HG02970 (cell line): ENCODE measurements around the gene NLGN4Y.

Experiments
- ATAC-seq: cut with Tn5 transposase; IDR thresholded peaks from one replicate; pipeline ENCODE4 v1.9.1; 2021; ENCODE audit warnings: mild to moderate bottlenecking, moderate library complexity, moderate number of reproducible peaks; ENCODE audit not compliant: unreplicated experiment, low FRiP score

NLGN4Y gene

DNA sequence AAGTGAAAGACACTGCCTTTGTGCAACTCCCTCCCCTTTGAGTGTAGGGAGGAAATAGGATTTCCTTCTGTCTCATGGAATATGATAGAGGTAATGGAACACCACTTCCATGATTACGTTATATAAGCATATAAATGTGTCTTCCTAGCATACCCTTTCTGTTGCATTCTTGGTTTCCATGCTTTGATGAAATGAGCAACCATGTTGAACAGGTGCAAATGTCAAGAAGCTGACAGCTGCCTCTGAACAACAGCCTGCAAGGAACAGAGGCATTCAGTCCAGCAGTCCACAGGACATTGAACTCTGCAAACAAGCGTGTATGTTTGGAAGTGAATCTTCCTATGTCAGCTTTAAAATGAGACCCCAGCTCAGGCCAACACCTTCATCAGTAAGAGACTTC lies 117.5 kb downstream of the NLGN4Y start:
- no peak for ATAC-seq

DNA sequence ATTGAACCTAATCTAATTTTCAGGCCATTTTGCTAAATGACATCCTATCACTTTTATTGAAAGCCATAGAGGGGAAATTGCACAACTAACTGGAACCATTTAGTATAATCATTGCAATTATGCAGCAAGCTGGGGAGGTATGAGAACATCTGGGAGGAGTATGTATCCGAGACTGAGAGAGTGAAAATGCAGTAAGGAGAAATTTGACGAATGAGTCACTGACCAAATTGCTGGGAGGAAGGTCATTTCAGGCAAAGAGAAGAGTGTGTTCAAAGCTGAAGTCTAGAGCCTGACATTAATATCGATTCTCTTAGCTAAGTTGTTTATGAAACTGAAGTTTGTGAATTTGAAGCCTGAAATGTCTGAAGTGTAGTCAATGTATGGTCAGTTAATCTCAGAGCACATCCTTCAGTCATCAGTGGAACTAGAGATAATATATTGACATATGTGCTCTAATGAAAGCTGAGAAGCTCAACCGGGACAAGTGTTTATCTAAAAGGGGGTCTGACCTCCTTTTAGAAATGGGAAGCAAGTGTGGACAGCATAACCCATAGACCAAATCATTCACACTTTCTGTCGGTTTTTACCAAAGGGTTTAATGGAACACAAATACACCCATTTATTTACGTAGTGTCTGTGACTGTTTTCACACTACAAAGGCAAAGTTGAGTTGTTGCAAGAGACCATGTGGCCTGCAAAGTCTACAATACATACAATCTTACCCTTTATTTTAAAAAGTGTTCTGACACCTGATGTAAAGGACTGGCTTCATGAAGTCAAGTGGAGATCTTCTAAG lies 120.0 kb downstream of the NLGN4Y start:
- no peak for ATAC-seq

DNA sequence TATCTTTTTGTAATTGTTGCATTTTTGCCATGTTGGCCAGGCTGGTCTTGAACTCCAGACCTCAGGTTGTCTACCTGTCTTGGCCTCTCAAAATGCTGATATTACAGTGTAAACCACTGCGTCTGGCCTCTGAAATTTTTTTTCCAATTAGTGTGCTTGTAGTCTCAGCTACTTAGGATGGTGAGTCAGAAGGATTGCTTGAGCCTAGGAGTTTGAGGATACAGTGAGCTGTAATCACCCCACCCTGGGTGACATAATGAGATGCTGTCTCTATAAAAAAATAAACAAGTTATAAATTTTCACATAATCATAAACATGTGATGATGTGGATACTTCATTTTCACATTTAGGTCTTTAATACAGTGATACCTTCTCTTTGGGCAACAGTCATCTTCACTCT lies 154.9 kb downstream of the NLGN4Y start:
- no peak for ATAC-seq

GRCh38 chrY:14694543-14694942 lies 170.2 kb downstream of the NLGN4Y start:
- ATAC-seq: no peak

GRCh38 chrY:14708158-14708557 lies 183.8 kb downstream of the NLGN4Y start:
- ATAC-seq: no peak

- ATAC-seq: no peak
Measured at GRCh38 chrY:14741596-14741995, 217.3 kb downstream of the NLGN4Y start.

- no peak for ATAC-seq
Measured at GRCh38 chrY:14748329-14748728, 224.0 kb downstream of the NLGN4Y start.

DNA sequence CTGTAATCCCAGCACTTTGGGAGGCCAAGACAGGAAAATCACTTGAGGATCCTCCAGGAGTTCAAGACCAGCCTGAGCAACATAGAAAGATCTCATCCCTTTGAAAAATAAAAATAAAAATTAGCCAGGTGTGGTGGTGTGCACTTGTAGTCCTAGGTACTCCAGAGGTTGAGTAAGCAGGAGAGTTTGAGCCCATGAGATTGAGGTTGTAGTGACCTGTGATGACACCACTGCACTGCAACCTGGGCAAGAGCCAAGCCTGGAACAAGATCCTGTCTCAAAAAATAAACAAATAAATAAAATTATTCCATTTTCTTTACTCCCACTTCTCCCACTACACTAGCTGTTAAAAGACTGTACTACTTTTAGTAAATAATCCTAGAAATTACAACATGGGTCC lies 231.2 kb downstream of the NLGN4Y start:
- ATAC-seq: no peak

DNA sequence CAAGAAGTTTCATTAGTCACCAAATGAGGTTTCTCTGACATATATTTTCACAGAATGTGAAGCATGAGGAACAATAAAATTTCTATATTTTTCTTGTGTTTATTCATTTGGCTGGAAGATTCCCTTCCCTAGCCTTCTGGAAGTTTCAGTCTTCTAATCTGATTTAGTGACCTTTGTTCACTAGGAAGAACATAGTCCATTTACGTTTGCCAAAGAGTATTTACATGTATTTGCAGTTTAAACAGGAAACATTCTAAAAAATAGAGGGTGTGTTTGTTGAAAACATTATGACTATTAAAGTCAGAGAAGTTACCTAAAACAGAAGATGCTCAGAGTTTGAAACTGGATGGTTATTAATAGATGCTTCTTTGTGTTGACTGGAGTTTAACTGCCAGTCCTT lies 238.6 kb downstream of the NLGN4Y start:
- no peak for ATAC-seq

DNA sequence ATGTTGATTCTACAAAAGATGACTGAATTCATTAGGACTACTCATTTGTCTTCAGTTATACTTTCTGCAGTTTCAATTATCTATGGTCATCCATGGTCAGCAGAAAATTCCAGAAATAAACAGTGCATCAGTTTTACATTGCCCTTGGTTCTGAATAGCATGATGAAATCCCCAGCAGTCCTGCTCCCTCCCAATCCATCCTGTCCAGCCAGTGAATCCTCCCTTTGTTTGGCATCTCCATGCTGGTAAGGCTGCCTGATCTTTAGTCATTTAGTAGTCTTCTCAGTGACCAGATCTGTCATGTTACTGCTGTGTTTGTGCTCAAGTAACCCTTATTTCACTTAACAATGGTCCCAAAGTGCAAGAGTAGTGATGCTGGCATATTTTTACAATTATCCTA lies 239.3 kb downstream of the NLGN4Y start:
- no peak for ATAC-seq

- no peak for ATAC-seq
Measured at GRCh38 chrY:14778208-14778607, 253.9 kb downstream of the NLGN4Y start.

DNA sequence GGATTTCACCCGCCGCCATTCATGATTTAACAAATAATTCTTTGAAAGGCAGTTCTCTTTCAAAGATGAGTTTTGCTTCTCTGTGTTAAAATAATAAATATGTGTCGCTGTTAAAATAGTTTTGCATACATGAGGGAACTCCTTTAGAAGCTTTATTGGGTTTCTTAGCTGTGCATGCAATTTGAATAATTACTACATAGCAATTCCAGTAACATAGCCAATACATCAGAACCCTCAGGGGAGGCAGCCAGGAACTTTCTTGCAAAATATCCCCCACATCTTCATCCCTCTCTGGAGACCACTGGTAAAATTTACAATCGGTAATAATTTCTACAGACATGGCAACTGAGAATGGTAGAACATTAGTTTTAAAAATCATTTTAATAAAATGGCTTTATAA lies 268.8 kb downstream of the NLGN4Y start:
- no peak for ATAC-seq

GRCh38 chrY:14793674-14794073 lies 269.3 kb downstream of the NLGN4Y start:
- ATAC-seq: no peak

DNA sequence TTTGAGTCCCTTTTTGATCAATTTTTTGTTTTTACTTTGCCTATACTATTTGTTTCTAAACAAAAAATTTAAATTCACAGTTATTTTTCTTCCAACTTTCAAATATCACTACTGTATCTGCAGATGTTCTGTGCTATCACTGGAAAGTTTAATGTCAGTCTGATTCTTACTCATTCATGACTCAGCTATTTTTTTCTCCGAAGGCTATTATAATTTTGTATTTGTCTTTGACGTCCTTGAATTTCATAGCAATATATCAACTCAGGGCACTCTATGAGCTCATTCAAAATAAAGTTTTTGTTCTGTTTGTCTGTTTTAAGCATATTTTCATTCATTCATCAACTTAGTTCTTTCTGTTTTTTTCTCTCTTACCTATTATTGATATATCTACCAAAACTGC lies 273.7 kb downstream of the NLGN4Y start:
- ATAC-seq: no peak

GRCh38 chrY:14801096-14801495 lies 276.8 kb downstream of the NLGN4Y start:
- no peak for ATAC-seq

- ATAC-seq: no peak
Measured at GRCh38 chrY:14802125-14802524, 277.8 kb downstream of the NLGN4Y start.

- ATAC-seq: no peak
Measured at GRCh38 chrY:14804041-14804440, 279.7 kb downstream of the NLGN4Y start.

DNA sequence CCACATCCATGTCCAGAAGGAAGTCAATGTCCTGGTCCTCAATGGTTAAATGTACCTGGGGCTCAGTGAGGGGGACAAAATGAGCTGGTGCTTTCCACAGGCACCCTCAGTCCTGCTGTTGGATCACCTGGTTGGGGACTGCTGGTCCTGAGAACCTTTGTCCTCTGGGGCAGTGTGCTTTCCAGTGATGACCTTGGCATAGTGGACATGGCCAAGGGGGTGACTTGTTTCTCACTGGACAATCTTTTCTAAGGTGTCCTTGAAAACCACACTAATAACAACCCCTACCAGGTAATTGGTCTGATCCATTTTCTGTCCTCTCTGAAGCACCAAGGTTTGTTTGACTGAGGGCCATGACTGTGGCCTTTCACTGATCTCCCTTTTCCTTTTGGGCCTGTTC lies 294.1 kb downstream of the NLGN4Y start:
- ATAC-seq: no peak

DNA sequence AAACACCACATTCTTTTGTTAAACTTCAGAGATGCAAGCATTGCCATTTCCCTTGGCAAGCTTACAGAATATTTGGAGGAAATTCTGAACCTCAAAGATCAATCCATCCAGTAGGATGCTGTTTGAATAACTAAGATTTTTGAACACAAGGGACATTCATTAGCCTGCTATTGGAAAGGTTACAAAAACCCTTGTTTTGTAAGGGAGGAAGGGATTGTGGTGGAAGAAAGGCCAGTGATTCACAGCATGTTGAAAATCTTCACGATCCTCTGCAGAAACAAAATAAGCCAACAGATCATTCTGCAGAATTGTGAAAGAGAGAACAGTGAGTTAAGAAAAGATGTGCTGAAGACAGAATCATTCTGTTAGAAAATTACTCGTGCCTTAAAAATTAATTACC lies 297.9 kb downstream of the NLGN4Y start:
- ATAC-seq: no peak

DNA sequence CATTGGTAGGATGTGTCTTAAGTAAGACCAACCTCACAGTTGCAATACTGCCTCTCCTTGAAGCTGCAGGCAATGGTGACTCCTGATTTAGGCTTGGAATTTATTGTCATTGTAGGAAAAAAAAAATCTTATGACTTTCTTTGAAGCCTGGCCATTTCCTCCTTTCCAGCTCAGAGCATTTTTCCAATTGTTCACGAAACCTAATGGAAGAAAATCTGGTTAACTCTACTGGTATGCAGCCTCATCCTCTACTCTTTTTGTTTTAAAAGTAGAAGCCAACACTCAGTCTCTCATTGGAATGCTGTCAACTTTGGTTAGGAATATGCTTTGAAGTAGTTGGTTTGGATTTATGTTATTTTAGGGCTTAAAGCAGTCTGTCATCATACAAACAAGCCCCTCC lies 298.6 kb downstream of the NLGN4Y start:
- ATAC-seq: no peak

DNA sequence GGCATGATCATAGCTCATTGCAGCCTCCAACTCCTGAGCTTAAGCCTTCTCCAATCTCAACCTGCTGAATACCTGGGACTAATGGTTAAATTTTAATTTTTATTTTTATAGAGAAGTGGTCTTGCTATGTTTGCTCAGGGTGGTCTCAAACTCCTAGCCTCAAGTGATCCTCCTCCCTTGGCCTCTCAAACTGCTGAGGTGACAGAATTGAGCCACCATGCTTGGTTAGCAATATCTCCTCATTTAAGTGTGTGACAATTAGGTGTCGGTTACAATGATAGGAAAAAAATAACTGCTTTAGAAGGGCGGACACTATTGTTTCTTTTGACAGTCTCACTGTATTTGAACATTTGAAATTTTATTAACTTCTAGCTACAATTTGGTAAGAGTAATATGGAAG lies 300.3 kb downstream of the NLGN4Y start:
- ATAC-seq: no peak

DNA sequence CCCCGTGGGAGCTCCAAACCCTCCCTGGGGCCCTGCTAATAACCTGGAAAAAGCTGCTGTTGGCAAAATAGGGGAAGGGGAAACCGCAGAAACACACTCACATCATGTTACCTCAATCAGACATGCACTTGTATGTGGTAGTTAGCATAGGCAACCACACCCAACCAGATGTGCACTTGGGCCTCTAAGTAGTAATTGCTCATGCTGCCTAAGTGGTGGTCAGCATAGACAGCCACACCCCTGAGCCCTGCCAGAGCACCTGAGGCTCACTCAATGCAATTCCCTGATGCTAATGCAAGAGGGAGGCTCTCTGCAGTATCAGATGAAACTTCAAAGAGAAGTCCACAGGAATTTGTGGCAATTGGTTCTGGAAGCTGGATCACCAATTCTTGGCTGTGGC lies 301.4 kb downstream of the NLGN4Y start:
- ATAC-seq: no peak

GRCh38 chrY:14828531-14828930 lies 304.2 kb downstream of the NLGN4Y start:
- no peak for ATAC-seq
